NB4 (cell line): ENCODE results near the gene TAS2R13.

Experiments
- CTCF ChIP-seq: IDR thresholded peaks from one replicate; pipeline ENCODE4 v1.5.1; 2012; ENCODE audit warnings: low read depth, low read length
- POLR2A ChIP-seq: IDR thresholded peaks from 2 replicates; pipeline ENCODE4 v1.6.1; 2011; ENCODE audit warnings: mild to moderate bottlenecking; ENCODE audit not compliant: insufficient read length; ENCODE audit errors: extremely low read depth

GRCh38 chr12:10941916-10942607, 32.7 kb upstream of the TAS2R13 start:
- TF ChIP-seq CTCF = no peak
- TF ChIP-seq POLR2A = no peak
